Activated naive CD4-positive, alpha-beta T cell treated with anti-CD3 and anti-CD28 coated beads for 36 hours (primary cell): ENCODE data around the gene ZNF384. TPM values are rescaled to one million over a fixed set of nuclear protein-coding genes. Genes with fewer than 3 reads are reported as not detected.

Experiments
- CTCF ChIA-PET: fragments of 350-600 bp; sonication (Branson Sonifier 250); formaldehyde crosslinking; loops from one replicate; lab custom pipeline; 2021; ENCODE audit warnings: antibody characterized with exemption; lab: Charles Lee
- DNase-seq: peaks from one replicate; pipeline ENCODE4 v3.0.0-alpha.2; 2020
- H3K27ac Mint-ChIP-seq: one replicate; pipeline ENCODE4 v1.8.0; 2021; ENCODE audit warnings: mild to moderate bottlenecking, mixed read lengths
- H3K27me3 Mint-ChIP-seq: one replicate; pipeline ENCODE4 v1.8.0; 2021; ENCODE audit warnings: low read depth, mixed read lengths
- H3K36me3 Mint-ChIP-seq: one replicate; pipeline ENCODE4 v1.8.0; 2021; ENCODE audit warnings: low read depth, mixed read lengths
- H3K4me1 Mint-ChIP-seq: one replicate; pipeline ENCODE4 v1.8.0; 2021; ENCODE audit warnings: low read depth, mixed read lengths
- H3K4me3 Mint-ChIP-seq: one replicate; pipeline ENCODE4 v1.8.0; 2021; ENCODE audit warnings: mild to moderate bottlenecking, moderate library complexity, mixed read lengths
- H3K9me3 Mint-ChIP-seq: one replicate; pipeline ENCODE4 v1.8.0; 2021; ENCODE audit warnings: mixed read lengths
- intact Hi-C: fragments of 100-400 bp; cut with micrococcal nuclease; formaldehyde crosslinking; loops from one replicate; pipeline ENCODE4 v1.15.1; 2023
- total RNA-seq, 2 experiments: library from RNA; stranded (reverse); gene quantifications; one replicate each; pipeline ENCODE4 v1.2.3, GENCODE V29; 2021

ZNF384 gene
- total RNA-seq, 2 experiments from 2014 or later, result 52.6 to 56.6 TPM

GRCh38 chr12:6646276-6647082 lies 42.7 kb downstream of the ZNF384 start:
- H3K27me3 Mint-ChIP-seq, result no peaks in the 10 kb centered on the region
- intact Hi-C loops, result no loop called here
- no peak for DNase-seq
- H3K4me1 Mint-ChIP-seq, result peaks cover 6% of the 10 kb centered on the region
- CTCF ChIA-PET, result interaction anchor here (4.2 kb wide), 1 partner anchor 26 kb away, joined by 30 read pairs; no protein-coding TSS in a partner anchor
- peak overlapping the region; percentile 72 for H3K4me3 Mint-ChIP-seq
- no peak overlapping the region for H3K27ac Mint-ChIP-seq
- peaks cover 10% of the 10 kb centered on the region for H3K36me3 Mint-ChIP-seq
- peaks cover 10% of the 10 kb centered on the region for H3K9me3 Mint-ChIP-seq

- peak; percentile 48 for DNase-seq
- Mint-ChIP-seq H3K9me3 (peaks cover 10% of the 10 kb centered on the region), H3K4me3 (no peak overlapping the region), H3K4me1 (peaks cover 6% of the 10 kb centered on the region), H3K36me3 (peaks cover 10% of the 10 kb centered on the region), H3K27me3 (no peaks in the 10 kb centered on the region), H3K27ac (no peak overlapping the region)
- intact Hi-C loops, result loop anchor here (1.0 kb wide), 1 partner anchor 28 kb away; no protein-coding TSS in a partner anchor
- CTCF ChIA-PET, result interaction anchor here (4.2 kb wide), 1 partner anchor 24 kb away, joined by 30 read pairs; no protein-coding TSS in a partner anchor
Measured at GRCh38 chr12:6644903-6645302, 44.3 kb downstream of the ZNF384 start.

GRCh38 chr12:6644257-6644596 lies 44.9 kb downstream of the ZNF384 start:
- CTCF ChIA-PET, result interaction anchor here (0.7 to 4.2 kb wide), 2 partner anchors 24 to 143 kb away, joined by 3 to 30 read pairs; no protein-coding TSS in a partner anchor
- H3K27me3 Mint-ChIP-seq, result no peaks in the 10 kb centered on the region
- intact Hi-C loops, result no loop called here
- H3K36me3 Mint-ChIP-seq, result peaks cover 10% of the 10 kb centered on the region
- peaks cover 10% of the 10 kb centered on the region for H3K9me3 Mint-ChIP-seq
- H3K4me1 Mint-ChIP-seq, result peaks cover 6% of the 10 kb centered on the region
- H3K27ac Mint-ChIP-seq, result no peak overlapping the region
- H3K4me3 Mint-ChIP-seq, result no peak overlapping the region
- DNase-seq, result no peak

GRCh38 chr12:6643569-6644256 lies 45.5 kb downstream of the ZNF384 start:
- no peak for DNase-seq
- H3K4me1 Mint-ChIP-seq, result peaks cover 6% of the 10 kb centered on the region
- no peak overlapping the region for H3K4me3 Mint-ChIP-seq
- peaks cover 10% of the 10 kb centered on the region for H3K9me3 Mint-ChIP-seq
- no peaks in the 10 kb centered on the region for H3K27me3 Mint-ChIP-seq
- peaks cover 10% of the 10 kb centered on the region for H3K36me3 Mint-ChIP-seq
- intact Hi-C loops, result no loop called here
- CTCF ChIA-PET, result interaction anchor here (0.7 to 4.2 kb wide), 3 partner anchors 23 to 143 kb away, joined by 3 to 30 read pairs (median 7); no protein-coding TSS in a partner anchor
- no peak overlapping the region for H3K27ac Mint-ChIP-seq

- no peak overlapping the region for H3K4me3 Mint-ChIP-seq
- CTCF ChIA-PET, result interaction anchor here (0.6 to 1.1 kb wide), 2 partner anchors 20 to 145 kb away, joined by 3 read pairs; no protein-coding TSS in a partner anchor
- DNase-seq, result no peak
- H3K27ac Mint-ChIP-seq, result no peak overlapping the region
- intact Hi-C loops, result no loop called here
- H3K27me3 Mint-ChIP-seq, result no peaks in the 10 kb centered on the region
- peaks cover 8% of the 10 kb centered on the region for H3K36me3 Mint-ChIP-seq
- H3K9me3 Mint-ChIP-seq, result peaks cover 10% of the 10 kb centered on the region
- peaks cover 2% of the 10 kb centered on the region for H3K4me1 Mint-ChIP-seq
Measured at GRCh38 chr12:6641131-6641530, 48.0 kb downstream of the ZNF384 start.

GRCh38 chr12:6640497-6640896 lies 48.7 kb downstream of the ZNF384 start:
- Mint-ChIP-seq H3K4me3 (no peak overlapping the region), H3K36me3 (peaks cover 8% of the 10 kb centered on the region), H3K9me3 (peaks cover 10% of the 10 kb centered on the region), H3K27me3 (no peaks in the 10 kb centered on the region), H3K4me1 (peaks cover 8% of the 10 kb centered on the region), H3K27ac (no peak overlapping the region)
- no peak for DNase-seq
- intact Hi-C loops, result no loop called here
- CTCF ChIA-PET, result interaction anchor here (1.1 to 1.2 kb wide), 2 partner anchors 19 to 186 kb away, joined by 3 read pairs; no protein-coding TSS in a partner anchor

- no peaks in the 10 kb centered on the region for H3K27me3 Mint-ChIP-seq
- CTCF ChIA-PET, result interaction anchor here (1.0 to 1.2 kb wide), 2 partner anchors 9 to 187 kb away, joined by 3 to 10 read pairs; no protein-coding TSS in a partner anchor
- H3K4me1 Mint-ChIP-seq, result peaks cover 19% of the 10 kb centered on the region
- H3K27ac Mint-ChIP-seq, result no peak overlapping the region
- H3K36me3 Mint-ChIP-seq, result peaks cover 7% of the 10 kb centered on the region
- intact Hi-C loops, result no loop called here
- no peak overlapping the region for H3K4me3 Mint-ChIP-seq
- H3K9me3 Mint-ChIP-seq, result peaks cover 5% of the 10 kb centered on the region
- no peak for DNase-seq
Measured at GRCh38 chr12:6639151-6639801, 49.9 kb downstream of the ZNF384 start.

GRCh38 chr12:6638305-6638704 lies 50.9 kb downstream of the ZNF384 start:
- DNase-seq, result no peak
- Mint-ChIP-seq H3K9me3 (no peaks in the 10 kb centered on the region), H3K27ac (no peak overlapping the region), H3K36me3 (peaks cover 2% of the 10 kb centered on the region), H3K4me1 (peaks cover 22% of the 10 kb centered on the region), H3K4me3 (no peak overlapping the region), H3K27me3 (no peaks in the 10 kb centered on the region)
- CTCF ChIA-PET, result no interaction called here
- intact Hi-C loops, result no loop called here

- peak within 1 kb of the TSS; percentile 76 for H3K27ac Mint-ChIP-seq
- no peaks in the 10 kb centered on the region for H3K9me3 Mint-ChIP-seq
- DNase-seq, result no peak
- peaks cover 45% of the 10 kb centered on the region for H3K4me1 Mint-ChIP-seq
- no peaks in the 10 kb centered on the region for H3K27me3 Mint-ChIP-seq
- H3K4me3 Mint-ChIP-seq, result peak within 1 kb of the TSS; percentile 53
- intact Hi-C loops, result no loop called here
- CTCF ChIA-PET, result interaction anchor here (1.0 to 2.6 kb wide), 3 partner anchors 15 to 84 kb away, joined by 3 to 19 read pairs (median 3); no protein-coding TSS in a partner anchor
- no peaks in the 10 kb centered on the region for H3K36me3 Mint-ChIP-seq
Measured at GRCh38 chr12:6635856-6636531, 53.2 kb downstream of the ZNF384 start, which contains the start of gene LPAR5. Gene LPAR5, minus strand, starts transcription at chr12:6635959. Its CDS starts 14,711 bp downstream, at chr12:6621248.

- no peaks in the 10 kb centered on the region for H3K27me3 Mint-ChIP-seq
- H3K4me3 Mint-ChIP-seq, result peak overlapping the region; percentile 53
- intact Hi-C loops, result no loop called here
- peak overlapping the region; percentile 76 for H3K27ac Mint-ChIP-seq
- DNase-seq, result peak; percentile 64
- H3K36me3 Mint-ChIP-seq, result no peaks in the 10 kb centered on the region
- CTCF ChIA-PET, result interaction anchor here (1.0 to 2.6 kb wide), 3 partner anchors 14 to 84 kb away, joined by 3 to 19 read pairs (median 3); no protein-coding TSS in a partner anchor
- H3K9me3 Mint-ChIP-seq, result no peaks in the 10 kb centered on the region
- peaks cover 51% of the 10 kb centered on the region for H3K4me1 Mint-ChIP-seq
Measured at GRCh38 chr12:6635375-6635855, 53.8 kb downstream of the ZNF384 start.
